GM23338 (cell line): Measurements from ENCODE around the gene VAPB. TPM values are rescaled to one million over a fixed set of nuclear protein-coding genes. Genes with fewer than 3 reads are reported as not detected.

ENCODE experiments used
- ATAC-seq: fragments of 200-7000 bp; cut with Tn5 transposase; 3 replicates; pipeline ENCODE4 v1.9.1; 2020
- DNase-seq: peaks from one replicate; pipeline ENCODE4 v3.0.0-alpha.2; 2015; ENCODE audit warnings: low spot score
- H2AFZ ChIP-seq: fragments of 200-600 bp; sonication (generic); 2 replicates; pipeline ENCODE4 v1.8.0; 2016; ENCODE audit warnings: antibody characterized with exemption, mild to moderate bottlenecking, moderate library complexity
- H3F3A ChIP-seq: fragments of 200-600 bp; sonication (generic); replicated peaks from 2 replicates; pipeline ENCODE4 v1.8.0; 2017; ENCODE audit warnings: antibody characterized with exemption, mixed run types, low read depth
- H3K27ac ChIP-seq: fragments of 200-600 bp; sonication (generic); 2 replicates; pipeline ENCODE4 v1.6.1; 2016; ENCODE audit warnings: low read depth
- H3K27me3 ChIP-seq: fragments of 200-600 bp; sonication (generic); 2 replicates; pipeline ENCODE4 v1.8.0; 2016; ENCODE audit warnings: mild to moderate bottlenecking, mixed run types, moderate library complexity; ENCODE audit not compliant: insufficient read depth
- H3K36me3 ChIP-seq: fragments of 200-600 bp; sonication (generic); 2 replicates; pipeline ENCODE4 v1.8.0; 2016; ENCODE audit warnings: mild to moderate bottlenecking; ENCODE audit not compliant: insufficient read depth
- H3K4me1 ChIP-seq: fragments of 200-600 bp; sonication (generic); 2 replicates; pipeline ENCODE4 v1.8.0; 2016; ENCODE audit warnings: mild to moderate bottlenecking, moderate library complexity; ENCODE audit not compliant: insufficient read depth
- H3K4me2 ChIP-seq: fragments of 200-600 bp; sonication (generic); 2 replicates; pipeline ENCODE4 v1.7.1; 2017; ENCODE audit warnings: mixed run types
- H3K4me3 ChIP-seq: fragments of 200-600 bp; sonication (generic); 2 replicates; pipeline ENCODE4 v1.6.1; 2016; ENCODE audit warnings: mixed run types
- H3K79me2 ChIP-seq: fragments of 200-600 bp; sonication (generic); replicated peaks from 2 replicates; pipeline ENCODE4 v1.8.0; 2017; ENCODE audit warnings: mild to moderate bottlenecking; ENCODE audit not compliant: insufficient read depth
- H3K9me2 ChIP-seq: fragments of 200-600 bp; sonication (generic); 2 replicates; pipeline ENCODE4 v1.8.0; 2017; ENCODE audit not compliant: insufficient read depth
- H4K20me1 ChIP-seq: fragments of 200-600 bp; sonication (generic); replicated peaks from 2 replicates; pipeline ENCODE4 v1.8.0; 2017; ENCODE audit warnings: mild to moderate bottlenecking; ENCODE audit not compliant: insufficient read depth
- H3K27ac Mint-ChIP-seq: 2 replicates; pipeline ENCODE4 v1.8.0; 2020; ENCODE audit warnings: inconsistent platforms, mild to moderate bottlenecking, moderate library complexity, mixed read lengths
- H3K27me3 Mint-ChIP-seq: 3 replicates; pipeline ENCODE4 v1.8.0; 2022; ENCODE audit warnings: low read depth, mild to moderate bottlenecking, moderate library complexity, mixed read lengths, inconsistent platforms; ENCODE audit not compliant: insufficient read depth, poor library complexity
- H3K36me3 Mint-ChIP-seq: 3 replicates; pipeline ENCODE4 v1.8.0; 2021; ENCODE audit warnings: low read depth, mild to moderate bottlenecking, inconsistent platforms, moderate library complexity, mixed read lengths
- H3K4me1 Mint-ChIP-seq: 3 replicates; pipeline ENCODE4 v1.8.0; 2020; ENCODE audit warnings: mild to moderate bottlenecking, inconsistent platforms, mixed read lengths
- H3K4me3 Mint-ChIP-seq: 3 replicates; pipeline ENCODE4 v1.8.0; 2021; ENCODE audit warnings: moderate library complexity, mild to moderate bottlenecking, inconsistent platforms, mixed read lengths
- H3K9me3 Mint-ChIP-seq: 3 replicates; pipeline ENCODE4 v1.8.0; 2020; ENCODE audit warnings: moderate library complexity, mild to moderate bottlenecking, inconsistent platforms, mixed read lengths
- CREB1 ChIP-seq: fragments of 250-450 bp; sonication (Bioruptor Pico); IDR thresholded peaks from 2 replicates; pipeline ENCODE4 v1.5.0; 2020; ENCODE audit warnings: low read depth, mild to moderate bottlenecking, moderate library complexity
- EZH2 ChIP-seq: fragments of 200-600 bp; sonication (generic); IDR thresholded peaks from one replicate; pipeline ENCODE4 v1.8.0; 2017; ENCODE audit warnings: antibody characterized with exemption, mild to moderate bottlenecking, low read depth; ENCODE audit not compliant: unreplicated experiment
- EZH2phosphoT487 ChIP-seq: fragments of 200-600 bp; sonication (generic); IDR thresholded peaks from one replicate; pipeline ENCODE4 v1.8.1; 2018; ENCODE audit warnings: antibody characterized with exemption; ENCODE audit not compliant: unreplicated experiment
- JUNB ChIP-seq: IDR thresholded peaks from one replicate; pipeline ENCODE4 v1.6.1; 2016; ENCODE audit warnings: antibody characterized with exemption; ENCODE audit not compliant: unreplicated experiment
- NANOG ChIP-seq: IDR thresholded peaks from 2 replicates; pipeline ENCODE4 v1.6.1; 2016; ENCODE audit warnings: antibody characterized with exemption, borderline replicate concordance
- POLR2AphosphoS5 ChIP-seq: IDR thresholded peaks from 2 replicates; pipeline ENCODE4 v1.6.1; 2016; ENCODE audit warnings: antibody characterized with exemption, low read depth
- STAT1 ChIP-seq: IDR thresholded peaks from one replicate; pipeline ENCODE4 v1.6.1; 2016; ENCODE audit warnings: antibody characterized with exemption; ENCODE audit not compliant: unreplicated experiment
- ZNF114 ChIP-seq: fragments of 250-450 bp; sonication (Bioruptor Pico); IDR thresholded peaks from 2 replicates; pipeline ENCODE4 v1.5.0; 2020; ENCODE audit warnings: mild to moderate bottlenecking, moderate library complexity
- ZNF331 ChIP-seq: fragments of 250-450 bp; sonication (Bioruptor Pico); IDR thresholded peaks from 2 replicates; pipeline ENCODE4 v1.5.0; 2020; ENCODE audit warnings: low read depth, mild to moderate bottlenecking, moderate library complexity
- polyA plus RNA-seq: library from polyadenylated mRNA; unstranded; fragments of >200 nt; fragmentation: Nextera tagmentation; extraction: Ambion mirVana; gene quantifications from 2 replicates; pipeline ENCODE4 v1.2.1, GENCODE V29; 2016
- total RNA-seq: library from RNA; depleted of rRNA; stranded (reverse); fragments of >200 nt; shearing (Covaris generic); gene quantifications from 2 replicates; pipeline ENCODE4 v1.2.3, GENCODE V29; 2014
- TF ChIP-seq, protein P1 (sequence below), 2 experiments: fragments of 200-600 bp in 1 of 2; sonication (generic) in 1 of 2; conservative IDR thresholded peaks; 2 replicates each; pipeline versions ENCODE4 v1.5.1 to v1.6.1; 2016 to 2017; ENCODE audit warnings: antibody characterized with exemption in 2 of 2, low read depth in 2 of 2, mild to moderate bottlenecking in 2 of 2, moderate library complexity in 1 of 2
- TF ChIP-seq, protein P2 (sequence below): IDR thresholded peaks from 2 replicates; pipeline ENCODE4 v1.6.1; 2016; ENCODE audit warnings: antibody characterized with exemption
- TF ChIP-seq, protein P3 (sequence below): fragments of 250-450 bp; sonication (Bioruptor Pico); IDR thresholded peaks from 2 replicates; pipeline ENCODE4 v1.5.0; 2020; ENCODE audit warnings: mild to moderate bottlenecking, moderate library complexity
- TF ChIP-seq, protein P4 (sequence below): IDR thresholded peaks from one replicate; pipeline ENCODE4 v1.6.1; 2018; ENCODE audit warnings: antibody characterized with exemption; ENCODE audit not compliant: unreplicated experiment

The VAPB gene
- total and polyA plus RNA-seq, 2 experiments from 2014 or later, result 18.8 to 22.9 TPM

DNA sequence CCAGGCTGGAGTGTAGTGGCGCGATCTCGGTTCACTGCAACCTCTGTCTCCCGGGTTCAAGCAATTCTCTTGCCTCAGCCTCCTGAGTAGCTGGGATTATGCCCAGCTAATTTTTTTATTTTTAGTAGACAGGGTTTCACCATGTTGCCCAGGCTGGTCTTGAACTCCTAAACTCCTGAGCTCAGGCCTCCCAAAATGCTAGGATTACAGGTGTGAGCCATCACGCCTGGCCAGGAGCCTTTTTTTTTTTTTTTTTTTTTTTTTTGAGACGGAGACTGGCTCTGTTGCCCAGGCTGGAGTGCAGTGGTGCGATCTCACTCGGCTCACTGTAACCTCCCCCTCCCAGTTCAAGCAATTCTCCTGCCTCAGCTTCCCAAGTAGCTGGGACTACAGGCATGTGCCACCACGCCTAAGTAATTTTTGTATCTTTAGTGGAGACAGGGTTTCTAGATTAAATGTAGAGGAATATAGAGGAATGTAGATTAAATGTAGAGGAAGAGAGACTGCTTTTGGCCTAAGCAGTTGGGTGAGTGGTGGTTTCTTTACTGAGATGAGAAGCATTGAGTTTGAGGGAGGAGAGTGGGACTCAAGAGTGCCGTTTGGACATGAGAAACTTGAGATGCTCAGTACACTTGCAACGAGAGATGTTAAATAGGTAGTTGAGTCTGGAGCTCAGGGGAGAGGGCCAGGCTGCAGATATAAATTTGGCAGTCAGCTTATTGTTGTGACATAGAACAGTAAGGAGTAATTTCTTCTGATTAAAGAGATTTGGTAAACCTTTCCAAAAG lies 16.7 kb downstream of the VAPB start:
- H3K4me3 ChIP-seq, result no peak overlapping the region
- no peak overlapping the region for H3K4me2 ChIP-seq
- peak; percentile 23 for DNase-seq
- H3K4me3 Mint-ChIP-seq, result no peak overlapping the region
- H3K36me3 Mint-ChIP-seq, result no peaks in the 10 kb centered on the region
- H3K27me3 Mint-ChIP-seq, result no peaks in the 10 kb centered on the region
- no peaks in the 10 kb centered on the region for H3F3A ChIP-seq
- ATAC-seq, result peak; percentile 32
- H3K27ac ChIP-seq, result no peak overlapping the region; the same call in 1 of the 2 replicates
- peaks cover 34% of the 10 kb centered on the region for H3K4me1 Mint-ChIP-seq
- H3K79me2 ChIP-seq, result peaks cover 100% of the 10 kb centered on the region
- no peaks in the 10 kb centered on the region for H3K9me3 Mint-ChIP-seq
- no peaks in the 10 kb centered on the region for H3K9me2 ChIP-seq
- no peak overlapping the region for H2AFZ ChIP-seq
- peaks cover 19% of the 10 kb centered on the region for H4K20me1 ChIP-seq
- no peaks in the 10 kb centered on the region for H3K27me3 ChIP-seq
- no peak overlapping the region for H3K27ac Mint-ChIP-seq
- no peak for TF ChIP-seq ZNF331 (CRISPR knock-in tag)
- no peak for TF ChIP-seq EZH2phosphoT487
- no peak for TF ChIP-seq CREB1 (CRISPR knock-in tag)
- TF ChIP-seq, protein P1, sequence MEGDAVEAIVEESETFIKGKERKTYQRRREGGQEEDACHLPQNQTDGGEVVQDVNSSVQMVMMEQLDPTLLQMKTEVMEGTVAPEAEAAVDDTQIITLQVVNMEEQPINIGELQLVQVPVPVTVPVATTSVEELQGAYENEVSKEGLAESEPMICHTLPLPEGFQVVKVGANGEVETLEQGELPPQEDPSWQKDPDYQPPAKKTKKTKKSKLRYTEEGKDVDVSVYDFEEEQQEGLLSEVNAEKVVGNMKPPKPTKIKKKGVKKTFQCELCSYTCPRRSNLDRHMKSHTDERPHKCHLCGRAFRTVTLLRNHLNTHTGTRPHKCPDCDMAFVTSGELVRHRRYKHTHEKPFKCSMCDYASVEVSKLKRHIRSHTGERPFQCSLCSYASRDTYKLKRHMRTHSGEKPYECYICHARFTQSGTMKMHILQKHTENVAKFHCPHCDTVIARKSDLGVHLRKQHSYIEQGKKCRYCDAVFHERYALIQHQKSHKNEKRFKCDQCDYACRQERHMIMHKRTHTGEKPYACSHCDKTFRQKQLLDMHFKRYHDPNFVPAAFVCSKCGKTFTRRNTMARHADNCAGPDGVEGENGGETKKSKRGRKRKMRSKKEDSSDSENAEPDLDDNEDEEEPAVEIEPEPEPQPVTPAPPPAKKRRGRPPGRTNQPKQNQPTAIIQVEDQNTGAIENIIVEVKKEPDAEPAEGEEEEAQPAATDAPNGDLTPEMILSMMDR (conservative IDR thresholded peaks at IDR 0.05; ENCODE audit: low read depth in 2 of 2), result no peak
- TF ChIP-seq STAT1, result no peak
- TF ChIP-seq, protein P2, sequence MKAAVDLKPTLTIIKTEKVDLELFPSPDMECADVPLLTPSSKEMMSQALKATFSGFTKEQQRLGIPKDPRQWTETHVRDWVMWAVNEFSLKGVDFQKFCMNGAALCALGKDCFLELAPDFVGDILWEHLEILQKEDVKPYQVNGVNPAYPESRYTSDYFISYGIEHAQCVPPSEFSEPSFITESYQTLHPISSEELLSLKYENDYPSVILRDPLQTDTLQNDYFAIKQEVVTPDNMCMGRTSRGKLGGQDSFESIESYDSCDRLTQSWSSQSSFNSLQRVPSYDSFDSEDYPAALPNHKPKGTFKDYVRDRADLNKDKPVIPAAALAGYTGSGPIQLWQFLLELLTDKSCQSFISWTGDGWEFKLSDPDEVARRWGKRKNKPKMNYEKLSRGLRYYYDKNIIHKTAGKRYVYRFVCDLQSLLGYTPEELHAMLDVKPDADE, result no peak
- TF ChIP-seq, protein P3, sequence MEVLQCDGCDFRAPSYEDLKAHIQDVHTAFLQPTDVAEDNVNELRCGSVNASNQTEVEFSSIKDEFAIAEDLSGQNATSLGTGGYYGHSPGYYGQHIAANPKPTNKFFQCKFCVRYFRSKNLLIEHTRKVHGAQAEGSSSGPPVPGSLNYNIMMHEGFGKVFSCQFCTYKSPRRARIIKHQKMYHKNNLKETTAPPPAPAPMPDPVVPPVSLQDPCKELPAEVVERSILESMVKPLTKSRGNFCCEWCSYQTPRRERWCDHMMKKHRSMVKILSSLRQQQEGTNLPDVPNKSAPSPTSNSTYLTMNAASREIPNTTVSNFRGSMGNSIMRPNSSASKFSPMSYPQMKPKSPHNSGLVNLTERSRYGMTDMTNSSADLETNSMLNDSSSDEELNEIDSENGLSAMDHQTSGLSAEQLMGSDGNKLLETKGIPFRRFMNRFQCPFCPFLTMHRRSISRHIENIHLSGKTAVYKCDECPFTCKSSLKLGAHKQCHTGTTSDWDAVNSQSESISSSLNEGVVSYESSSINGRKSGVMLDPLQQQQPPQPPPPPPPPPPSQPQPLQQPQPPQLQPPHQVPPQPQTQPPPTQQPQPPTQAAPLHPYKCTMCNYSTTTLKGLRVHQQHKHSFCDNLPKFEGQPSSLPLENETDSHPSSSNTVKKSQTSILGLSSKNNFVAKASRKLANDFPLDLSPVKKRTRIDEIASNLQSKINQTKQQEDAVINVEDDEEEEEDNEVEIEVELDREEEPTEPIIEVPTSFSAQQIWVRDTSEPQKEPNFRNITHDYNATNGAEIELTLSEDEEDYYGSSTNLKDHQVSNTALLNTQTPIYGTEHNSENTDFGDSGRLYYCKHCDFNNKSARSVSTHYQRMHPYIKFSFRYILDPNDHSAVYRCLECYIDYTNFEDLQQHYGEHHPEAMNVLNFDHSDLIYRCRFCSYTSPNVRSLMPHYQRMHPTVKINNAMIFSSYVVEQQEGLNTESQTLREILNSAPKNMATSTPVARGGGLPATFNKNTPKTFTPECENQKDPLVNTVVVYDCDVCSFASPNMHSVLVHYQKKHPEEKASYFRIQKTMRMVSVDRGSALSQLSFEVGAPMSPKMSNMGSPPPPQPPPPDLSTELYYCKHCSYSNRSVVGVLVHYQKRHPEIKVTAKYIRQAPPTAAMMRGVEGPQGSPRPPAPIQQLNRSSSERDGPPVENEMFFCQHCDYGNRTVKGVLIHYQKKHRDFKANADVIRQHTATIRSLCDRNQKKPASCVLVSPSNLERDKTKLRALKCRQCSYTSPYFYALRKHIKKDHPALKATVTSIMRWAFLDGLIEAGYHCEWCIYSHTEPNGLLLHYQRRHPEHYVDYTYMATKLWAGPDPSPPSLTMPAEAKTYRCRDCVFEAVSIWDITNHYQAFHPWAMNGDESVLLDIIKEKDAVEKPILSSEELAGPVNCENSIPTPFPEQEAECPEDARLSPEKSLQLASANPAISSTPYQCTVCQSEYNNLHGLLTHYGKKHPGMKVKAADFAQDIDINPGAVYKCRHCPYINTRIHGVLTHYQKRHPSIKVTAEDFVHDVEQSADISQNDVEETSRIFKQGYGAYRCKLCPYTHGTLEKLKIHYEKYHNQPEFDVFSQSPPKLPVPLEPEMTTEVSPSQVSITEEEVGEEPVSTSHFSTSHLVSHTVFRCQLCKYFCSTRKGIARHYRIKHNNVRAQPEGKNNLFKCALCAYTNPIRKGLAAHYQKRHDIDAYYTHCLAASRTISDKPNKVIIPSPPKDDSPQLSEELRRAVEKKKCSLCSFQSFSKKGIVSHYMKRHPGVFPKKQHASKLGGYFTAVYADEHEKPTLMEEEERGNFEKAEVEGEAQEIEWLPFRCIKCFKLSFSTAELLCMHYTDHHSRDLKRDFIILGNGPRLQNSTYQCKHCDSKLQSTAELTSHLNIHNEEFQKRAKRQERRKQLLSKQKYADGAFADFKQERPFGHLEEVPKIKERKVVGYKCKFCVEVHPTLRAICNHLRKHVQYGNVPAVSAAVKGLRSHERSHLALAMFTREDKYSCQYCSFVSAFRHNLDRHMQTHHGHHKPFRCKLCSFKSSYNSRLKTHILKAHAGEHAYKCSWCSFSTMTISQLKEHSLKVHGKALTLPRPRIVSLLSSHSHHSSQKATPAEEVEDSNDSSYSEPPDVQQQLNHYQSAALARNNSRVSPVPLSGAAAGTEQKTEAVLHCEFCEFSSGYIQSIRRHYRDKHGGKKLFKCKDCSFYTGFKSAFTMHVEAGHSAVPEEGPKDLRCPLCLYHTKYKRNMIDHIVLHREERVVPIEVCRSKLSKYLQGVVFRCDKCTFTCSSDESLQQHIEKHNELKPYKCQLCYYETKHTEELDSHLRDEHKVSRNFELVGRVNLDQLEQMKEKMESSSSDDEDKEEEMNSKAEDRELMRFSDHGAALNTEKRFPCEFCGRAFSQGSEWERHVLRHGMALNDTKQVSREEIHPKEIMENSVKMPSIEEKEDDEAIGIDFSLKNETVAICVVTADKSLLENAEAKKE (CRISPR knock-in tag), result no peak
- no peak for TF ChIP-seq POLR2AphosphoS5
- TF ChIP-seq EZH2, result no peak
- no peak for TF ChIP-seq ZNF114
- no peak for TF ChIP-seq JUNB
- TF ChIP-seq, protein P4, sequence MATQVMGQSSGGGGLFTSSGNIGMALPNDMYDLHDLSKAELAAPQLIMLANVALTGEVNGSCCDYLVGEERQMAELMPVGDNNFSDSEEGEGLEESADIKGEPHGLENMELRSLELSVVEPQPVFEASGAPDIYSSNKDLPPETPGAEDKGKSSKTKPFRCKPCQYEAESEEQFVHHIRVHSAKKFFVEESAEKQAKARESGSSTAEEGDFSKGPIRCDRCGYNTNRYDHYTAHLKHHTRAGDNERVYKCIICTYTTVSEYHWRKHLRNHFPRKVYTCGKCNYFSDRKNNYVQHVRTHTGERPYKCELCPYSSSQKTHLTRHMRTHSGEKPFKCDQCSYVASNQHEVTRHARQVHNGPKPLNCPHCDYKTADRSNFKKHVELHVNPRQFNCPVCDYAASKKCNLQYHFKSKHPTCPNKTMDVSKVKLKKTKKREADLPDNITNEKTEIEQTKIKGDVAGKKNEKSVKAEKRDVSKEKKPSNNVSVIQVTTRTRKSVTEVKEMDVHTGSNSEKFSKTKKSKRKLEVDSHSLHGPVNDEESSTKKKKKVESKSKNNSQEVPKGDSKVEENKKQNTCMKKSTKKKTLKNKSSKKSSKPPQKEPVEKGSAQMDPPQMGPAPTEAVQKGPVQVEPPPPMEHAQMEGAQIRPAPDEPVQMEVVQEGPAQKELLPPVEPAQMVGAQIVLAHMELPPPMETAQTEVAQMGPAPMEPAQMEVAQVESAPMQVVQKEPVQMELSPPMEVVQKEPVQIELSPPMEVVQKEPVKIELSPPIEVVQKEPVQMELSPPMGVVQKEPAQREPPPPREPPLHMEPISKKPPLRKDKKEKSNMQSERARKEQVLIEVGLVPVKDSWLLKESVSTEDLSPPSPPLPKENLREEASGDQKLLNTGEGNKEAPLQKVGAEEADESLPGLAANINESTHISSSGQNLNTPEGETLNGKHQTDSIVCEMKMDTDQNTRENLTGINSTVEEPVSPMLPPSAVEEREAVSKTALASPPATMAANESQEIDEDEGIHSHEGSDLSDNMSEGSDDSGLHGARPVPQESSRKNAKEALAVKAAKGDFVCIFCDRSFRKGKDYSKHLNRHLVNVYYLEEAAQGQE, result no peak
- no peak for TF ChIP-seq NANOG
- H3K36me3 ChIP-seq, result no peaks in the 10 kb centered on the region
- H3K4me1 ChIP-seq, result peaks cover 45% of the 10 kb centered on the region
